IMR-90 (cell line): ENCODE data around the gene PPIL6. TPM values are rescaled to one million over a fixed set of nuclear protein-coding genes. Genes with fewer than 3 reads are reported as not detected.

Experiments used
- ATAC-seq: fragments of 200-7000 bp; cut with Tn5 transposase; 2 replicates; pipeline ENCODE4 v1.9.1; 2020; ENCODE audit warnings: low read depth, mild to moderate bottlenecking, moderate library complexity
- BruUV-seq: library from RNA; stranded (reverse); fragments of 400-500 nt; replicated peaks from 2 replicates; lab custom pipeline; 2021; lab: Mats Ljungman, UMichigan
- CTCF ChIA-PET: fragments of 300-600 bp; formaldehyde crosslinking; extraction: SDS; loops from one replicate; lab custom pipeline; 2021; ENCODE audit warnings: antibody characterized with exemption; lab: Yijun Ruan, JAX
- POLR2A ChIA-PET: fragments of 300-600 bp; sonication (Branson Sonifier 250); formaldehyde crosslinking; loops from one replicate; lab custom pipeline; 2022; ENCODE audit warnings: antibody characterized with exemption; ENCODE audit not compliant: unreplicated experiment; lab: Charles Lee
- DNase-seq: peaks from one replicate; pipeline ENCODE4 v3.0.0; 2013
- H2AFZ ChIP-seq: replicated peaks from 2 replicates; pipeline ENCODE3; 2013; ENCODE audit warnings: low read length, mild to moderate bottlenecking; ENCODE audit not compliant: poor library complexity
- H2AK5ac ChIP-seq: 2 replicates; pipeline ENCODE4 v1.6.1; 2013; ENCODE audit warnings: low read depth, low read length, inconsistent platforms
- H2AK9ac ChIP-seq: replicated peaks from 2 replicates; pipeline ENCODE3; 2013; ENCODE audit warnings: mild to moderate bottlenecking, low read depth, low read length, moderate library complexity; ENCODE audit not compliant: poor library complexity
- H2BK120ac ChIP-seq: 2 replicates; pipeline ENCODE4 v1.6.1; 2013; ENCODE audit warnings: low read depth, low read length, inconsistent platforms
- H2BK15ac ChIP-seq: 3 replicates; pipeline ENCODE4 v1.6.1; 2013; ENCODE audit warnings: low read depth, low read length, inconsistent platforms
- H2BK20ac ChIP-seq: 2 replicates; pipeline ENCODE4 v1.6.1; 2013; ENCODE audit warnings: low read depth, mild to moderate bottlenecking, inconsistent platforms, low read length, moderate library complexity
- H2BK5ac ChIP-seq: 2 replicates; pipeline ENCODE4 v1.6.1; 2013; ENCODE audit warnings: mild to moderate bottlenecking, low read depth, low read length, inconsistent platforms; ENCODE audit not compliant: poor library complexity, severe bottlenecking
- H3K14ac ChIP-seq: replicated peaks from 2 replicates; pipeline ENCODE4 v1.6.1; 2013; ENCODE audit warnings: low read depth, low read length, inconsistent platforms
- H3K18ac ChIP-seq: 2 replicates; pipeline ENCODE4 v1.6.1; 2013; ENCODE audit warnings: low read depth, low read length, control low read depth
- H3K23ac ChIP-seq: 2 replicates; pipeline ENCODE4 v1.6.1; 2013; ENCODE audit warnings: low read depth, low read length, inconsistent platforms
- H3K27ac ChIP-seq: 2 replicates; pipeline ENCODE4 v1.5.1; 2013; ENCODE audit warnings: mild to moderate bottlenecking, control low read depth, low read length; ENCODE audit not compliant: insufficient read depth
- H3K27me3 ChIP-seq: 2 replicates; pipeline ENCODE4 v1.6.1; 2013; ENCODE audit warnings: low read length; ENCODE audit not compliant: control insufficient read depth, insufficient read depth
- H3K36me3 ChIP-seq: 2 replicates; pipeline ENCODE4 v1.6.1; 2013; ENCODE audit warnings: low read length, mixed read lengths; ENCODE audit not compliant: control insufficient read depth, insufficient read depth
- H3K4ac ChIP-seq: 2 replicates; pipeline ENCODE4 v1.6.1; 2013; ENCODE audit warnings: low read depth, low read length, inconsistent platforms
- H3K4me1 ChIP-seq: 2 replicates; pipeline ENCODE4 v1.6.1; 2013; ENCODE audit warnings: low read length, mixed read lengths; ENCODE audit not compliant: control insufficient read depth, insufficient read depth
- H3K4me2 ChIP-seq: 2 replicates; pipeline ENCODE4 v1.6.1; 2013; ENCODE audit warnings: low read depth, mild to moderate bottlenecking, control low read depth, low read length, moderate library complexity
- H3K4me3 ChIP-seq: 2 replicates; pipeline ENCODE4 v1.5.1; 2013; ENCODE audit warnings: low read depth, mild to moderate bottlenecking, control low read depth, low read length, moderate library complexity; ENCODE audit not compliant: insufficient read depth
- H3K56ac ChIP-seq: 2 replicates; pipeline ENCODE4 v1.6.1; 2013; ENCODE audit warnings: low read length, inconsistent platforms; ENCODE audit not compliant: insufficient read depth; ENCODE audit errors: extremely low read depth
- H3K79me1 ChIP-seq, 2 experiments: 2 replicates each; pipeline ENCODE4 v1.6.1; 2013; ENCODE audit warnings: low read length in 2 of 2, inconsistent platforms in 1 of 2, low read depth in 1 of 2
- H3K9ac ChIP-seq: 2 replicates; pipeline ENCODE4 v1.6.1; 2013; ENCODE audit warnings: low read depth, low read length, control low read depth
- H3K9me1 ChIP-seq: 2 replicates; pipeline ENCODE4 v1.6.1; 2013; ENCODE audit warnings: low read length, inconsistent platforms; ENCODE audit not compliant: insufficient read depth
- H3K9me3 ChIP-seq: 2 replicates; pipeline ENCODE4 v1.6.1; 2013; ENCODE audit warnings: low read length; ENCODE audit not compliant: control insufficient read depth, insufficient read depth
- H4K20me1 ChIP-seq: 2 replicates; pipeline ENCODE4 v1.6.1; 2013; ENCODE audit warnings: low read length, inconsistent platforms; ENCODE audit not compliant: insufficient read depth
- H4K5ac ChIP-seq: 2 replicates; pipeline ENCODE4 v1.6.1; 2013; ENCODE audit warnings: mild to moderate bottlenecking, low read depth, low read length, control low read depth
- H4K8ac ChIP-seq, 2 experiments: 2 replicates each; pipeline ENCODE4 v1.6.1; 2013; ENCODE audit warnings: low read depth in 2 of 2, low read length in 2 of 2, control low read depth in 1 of 2, inconsistent platforms in 1 of 2
- H4K91ac ChIP-seq: 2 replicates; pipeline ENCODE4 v1.6.1; 2013; ENCODE audit warnings: low read depth, low read length, inconsistent platforms; ENCODE audit not compliant: insufficient read depth
- BHLHE40 ChIP-seq: fragments of 150-350 bp; IDR thresholded peaks from 2 replicates; pipeline ENCODE4 v1.6.1; 2016; ENCODE audit warnings: mild to moderate bottlenecking, low read depth, low read length
- CEBPB ChIP-seq: IDR thresholded peaks from 2 replicates; pipeline ENCODE4 v1.6.1; 2012; ENCODE audit warnings: low read depth, low read length, improper control_type of control experiment
- CHD1 ChIP-seq: IDR thresholded peaks from 2 replicates; pipeline ENCODE4 v1.6.1; 2012; ENCODE audit warnings: low read depth, low read length, improper control_type of control experiment
- FOS ChIP-seq: fragments of 150-350 bp; IDR thresholded peaks from 2 replicates; pipeline ENCODE4 v1.6.1; 2016; ENCODE audit warnings: low read depth, low read length
- MAFK ChIP-seq: IDR thresholded peaks from 2 replicates; pipeline ENCODE4 v1.6.1; 2012; ENCODE audit warnings: low read depth, low read length, improper control_type of control experiment
- MAZ ChIP-seq: IDR thresholded peaks from 2 replicates; pipeline ENCODE4 v1.6.1; 2012; ENCODE audit warnings: low read depth, mild to moderate bottlenecking, low read length, improper control_type of control experiment, moderate library complexity, borderline replicate concordance
- MXI1 ChIP-seq: IDR thresholded peaks from 2 replicates; pipeline ENCODE4 v1.6.1; 2012; ENCODE audit warnings: low read depth, mild to moderate bottlenecking, low read length, moderate library complexity, borderline replicate concordance
- NFE2L2 ChIP-seq: fragments of 150-350 bp; IDR thresholded peaks from 2 replicates; pipeline ENCODE4 v1.6.1; 2016; ENCODE audit warnings: low read depth, mild to moderate bottlenecking, low read length
- POLR2A ChIP-seq: IDR thresholded peaks from 2 replicates; pipeline ENCODE4 v1.6.1; 2012; ENCODE audit warnings: mild to moderate bottlenecking, low read depth, low read length
- RAD21 ChIP-seq: IDR thresholded peaks from 2 replicates; pipeline ENCODE4 v1.6.1; 2012; ENCODE audit warnings: low read length, improper control_type of control experiment
- RCOR1 ChIP-seq: IDR thresholded peaks from 2 replicates; pipeline ENCODE4 v1.6.1; 2012; ENCODE audit warnings: mild to moderate bottlenecking, low read length, improper control_type of control experiment; ENCODE audit not compliant: insufficient replicate concordance
- RFX5 ChIP-seq: IDR thresholded peaks from 2 replicates; pipeline ENCODE4 v1.8.0; 2012; ENCODE audit warnings: low read depth, mild to moderate bottlenecking, low read length, moderate library complexity
- SMC3 ChIP-seq: fragments of 150-350 bp; IDR thresholded peaks from 2 replicates; pipeline ENCODE4 v1.6.1; 2016; ENCODE audit warnings: low read depth, mild to moderate bottlenecking, antibody characterized with exemption, low read length, moderate library complexity
- WGBS, 2 experiments: methylation state at CpG; one replicate each; pipeline versions ENCODE4 v1.1.5 to v1.1.7; 2013; ENCODE audit warnings: missing lambda C conversion rate in 2 of 2; ENCODE audit not compliant: insufficient read length in 1 of 2; ENCODE audit errors: extremely low coverage in 2 of 2; 5-methylcytosine and 5-hydroxymethylcytosine counted together
- dilution Hi-C: fragments of 300-500 bp; cut with HindIII; formaldehyde crosslinking; loops from one replicate; pipeline ENCODE4 v1.14.3; 2018; ENCODE audit warnings: low sequenced_read_pairs; ENCODE audit not compliant: unreplicated experiment
- in situ Hi-C: fragments of 300-500 bp; cut with MboI; formaldehyde crosslinking; loops from 3 replicates; pipeline ENCODE4 v1.14.3; 2019; ENCODE audit warnings: low sequenced_read_pairs, inconsistent platforms, mixed read lengths
- intact Hi-C: fragments of 100-400 bp; cut with micrococcal nuclease; formaldehyde crosslinking; loops from 2 replicates; pipeline ENCODE4 v1.10.0; 2022
- polyA plus RNA-seq, 3 experiments: library from polyadenylated mRNA; depleted of rRNA; stranded (reverse); fragments of >200 nt; gene quantifications; 2 replicates each; pipeline ENCODE4 v1.2.3, GENCODE V29; 2012; ENCODE audit warnings: low replicate concordance in 1 of 3
- total RNA-seq: library from RNA; depleted of rRNA; stranded (reverse); fragments of >200 nt; gene quantifications from 2 replicates; pipeline ENCODE4 v1.2.3, GENCODE V29; 2012
- TF ChIP-seq, protein P1 (sequence below): fragments of 150-350 bp; IDR thresholded peaks from 2 replicates; pipeline ENCODE4 v1.6.1; 2016; ENCODE audit warnings: low read depth, mild to moderate bottlenecking, low read length, moderate library complexity, borderline replicate concordance
- TF ChIP-seq, protein P2 (sequence below): conservative IDR thresholded peaks from 2 replicates; pipeline ENCODE4 v1.5.1; 2012; ENCODE audit warnings: mild to moderate bottlenecking, low read depth, low read length, improper control_type of control experiment
- TF ChIP-seq, protein P3 (sequence below): fragments of 150-350 bp; IDR thresholded peaks from 2 replicates; pipeline ENCODE4 v1.6.1; 2017; ENCODE audit warnings: mild to moderate bottlenecking, antibody characterized with exemption, low read length, low read depth

Gene PPIL6
- total and polyA plus RNA-seq, 2 of the 4 experiments (the other 2 are of a cell fraction) = 0.15 to 0.18 TPM

DNA sequence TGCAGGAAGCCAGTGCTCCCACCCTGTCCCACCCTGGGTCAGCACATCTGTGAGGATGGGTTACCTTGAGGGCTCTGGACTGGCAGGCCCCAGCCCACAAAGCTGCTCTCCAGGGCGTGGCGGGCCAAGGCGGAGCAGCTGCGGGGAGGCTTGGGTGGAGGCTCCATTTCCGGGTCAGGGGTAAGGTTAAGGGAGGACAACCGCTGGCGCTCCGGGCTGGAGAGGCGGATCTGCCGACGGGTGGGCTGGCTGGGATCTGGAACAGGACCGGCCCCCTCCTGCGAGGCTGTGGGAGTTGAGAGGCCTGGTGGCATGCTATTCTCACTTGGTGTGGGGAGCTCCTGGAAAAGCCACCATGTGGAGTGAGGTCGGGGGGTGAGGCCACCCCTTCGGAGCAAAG is 5.6 kb upstream of the PPIL6 start:
- dilution Hi-C loops = no loop called here
- POLR2A ChIA-PET = no interaction called here
- CTCF ChIA-PET = interaction anchor here (0.6 kb wide), 1 partner anchor 10 kb away, joined by 3 read pairs; no protein-coding TSS in a partner anchor

More for the DNA sequence above, 5.6 kb upstream of the PPIL6 start:
- peaks cover 20% of the 10 kb centered on the region for H3K9me1 ChIP-seq
- BruUV-seq = no TSS peak
- H2BK15ac ChIP-seq = no peak overlapping the region
- H2BK20ac ChIP-seq = no peak overlapping the region
- H3K36me3 ChIP-seq = peaks cover 64% of the 10 kb centered on the region
- no peak overlapping the region for H3K23ac ChIP-seq
- no peak overlapping the region for H3K56ac ChIP-seq
- DNase-seq = no peak
- ATAC-seq = no peak
- in situ Hi-C loops (no loop called here), intact Hi-C loops (no loop called here)
- H4K91ac ChIP-seq = no peak overlapping the region
- H3K4ac ChIP-seq = no peak overlapping the region
- WGBS, 2 experiments = no CpG with 5 or more reads among the region's 15 CpGs
- no peak overlapping the region for H2AK9ac ChIP-seq
- H3K27me3 ChIP-seq = no peaks in the 10 kb centered on the region
- peaks cover 8% of the 10 kb centered on the region for H3K4me1 ChIP-seq
- no peak overlapping the region for H3K4me2 ChIP-seq
- no peak overlapping the region for H2BK5ac ChIP-seq
- H3K27ac ChIP-seq = no peak overlapping the region
- no peaks in the 10 kb centered on the region for H3K9me3 ChIP-seq
- no peak for TF ChIP-seq NFE2L2
- TF ChIP-seq, protein P1, sequence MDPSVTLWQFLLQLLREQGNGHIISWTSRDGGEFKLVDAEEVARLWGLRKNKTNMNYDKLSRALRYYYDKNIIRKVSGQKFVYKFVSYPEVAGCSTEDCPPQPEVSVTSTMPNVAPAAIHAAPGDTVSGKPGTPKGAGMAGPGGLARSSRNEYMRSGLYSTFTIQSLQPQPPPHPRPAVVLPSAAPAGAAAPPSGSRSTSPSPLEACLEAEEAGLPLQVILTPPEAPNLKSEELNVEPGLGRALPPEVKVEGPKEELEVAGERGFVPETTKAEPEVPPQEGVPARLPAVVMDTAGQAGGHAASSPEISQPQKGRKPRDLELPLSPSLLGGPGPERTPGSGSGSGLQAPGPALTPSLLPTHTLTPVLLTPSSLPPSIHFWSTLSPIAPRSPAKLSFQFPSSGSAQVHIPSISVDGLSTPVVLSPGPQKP = no peak
- TF ChIP-seq MAFK = no peak
- TF ChIP-seq, protein P2, sequence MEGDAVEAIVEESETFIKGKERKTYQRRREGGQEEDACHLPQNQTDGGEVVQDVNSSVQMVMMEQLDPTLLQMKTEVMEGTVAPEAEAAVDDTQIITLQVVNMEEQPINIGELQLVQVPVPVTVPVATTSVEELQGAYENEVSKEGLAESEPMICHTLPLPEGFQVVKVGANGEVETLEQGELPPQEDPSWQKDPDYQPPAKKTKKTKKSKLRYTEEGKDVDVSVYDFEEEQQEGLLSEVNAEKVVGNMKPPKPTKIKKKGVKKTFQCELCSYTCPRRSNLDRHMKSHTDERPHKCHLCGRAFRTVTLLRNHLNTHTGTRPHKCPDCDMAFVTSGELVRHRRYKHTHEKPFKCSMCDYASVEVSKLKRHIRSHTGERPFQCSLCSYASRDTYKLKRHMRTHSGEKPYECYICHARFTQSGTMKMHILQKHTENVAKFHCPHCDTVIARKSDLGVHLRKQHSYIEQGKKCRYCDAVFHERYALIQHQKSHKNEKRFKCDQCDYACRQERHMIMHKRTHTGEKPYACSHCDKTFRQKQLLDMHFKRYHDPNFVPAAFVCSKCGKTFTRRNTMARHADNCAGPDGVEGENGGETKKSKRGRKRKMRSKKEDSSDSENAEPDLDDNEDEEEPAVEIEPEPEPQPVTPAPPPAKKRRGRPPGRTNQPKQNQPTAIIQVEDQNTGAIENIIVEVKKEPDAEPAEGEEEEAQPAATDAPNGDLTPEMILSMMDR = no peak
- no peak for TF ChIP-seq RFX5
- no peak for TF ChIP-seq POLR2A
- TF ChIP-seq MXI1 = no peak
- no peak for TF ChIP-seq BHLHE40
- no peak for TF ChIP-seq FOS
- TF ChIP-seq CEBPB = no peak
- no peak for TF ChIP-seq MAZ
- no peak for TF ChIP-seq SMC3
- TF ChIP-seq RCOR1 = no peak
- TF ChIP-seq RAD21 = no peak
- TF ChIP-seq CHD1 = no peak
- TF ChIP-seq, protein P3, sequence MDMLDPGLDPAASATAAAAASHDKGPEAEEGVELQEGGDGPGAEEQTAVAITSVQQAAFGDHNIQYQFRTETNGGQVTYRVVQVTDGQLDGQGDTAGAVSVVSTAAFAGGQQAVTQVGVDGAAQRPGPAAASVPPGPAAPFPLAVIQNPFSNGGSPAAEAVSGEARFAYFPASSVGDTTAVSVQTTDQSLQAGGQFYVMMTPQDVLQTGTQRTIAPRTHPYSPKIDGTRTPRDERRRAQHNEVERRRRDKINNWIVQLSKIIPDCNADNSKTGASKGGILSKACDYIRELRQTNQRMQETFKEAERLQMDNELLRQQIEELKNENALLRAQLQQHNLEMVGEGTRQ = no peak
- no peak overlapping the region for H2BK120ac ChIP-seq
- H3K79me1 ChIP-seq = peaks cover 0 to 23% of the 10 kb centered on the region in 2 experiments; a peak in 3 of 4 replicates
- no peak overlapping the region for H3K4me3 ChIP-seq
- no peak overlapping the region for H3K9ac ChIP-seq
- H4K5ac ChIP-seq = no peak overlapping the region
- H2AK5ac ChIP-seq = no peak overlapping the region
- H4K8ac ChIP-seq = no peak overlapping the region
- no peak overlapping the region for H2AFZ ChIP-seq
- H3K14ac ChIP-seq = no peak overlapping the region
- H4K20me1 ChIP-seq = peaks cover 7% of the 10 kb centered on the region; the same call in 1 of the 2 replicates
- no peak overlapping the region for H3K18ac ChIP-seq
